HG02571 (cell line): ENCODE data around the gene MT1X.

Source experiments
- ATAC-seq: cut with Tn5 transposase; IDR thresholded peaks from one replicate; pipeline ENCODE4 v1.9.1; 2021; ENCODE audit warnings: mild to moderate bottlenecking, moderate library complexity; ENCODE audit not compliant: unreplicated experiment

MT1X gene

DNA sequence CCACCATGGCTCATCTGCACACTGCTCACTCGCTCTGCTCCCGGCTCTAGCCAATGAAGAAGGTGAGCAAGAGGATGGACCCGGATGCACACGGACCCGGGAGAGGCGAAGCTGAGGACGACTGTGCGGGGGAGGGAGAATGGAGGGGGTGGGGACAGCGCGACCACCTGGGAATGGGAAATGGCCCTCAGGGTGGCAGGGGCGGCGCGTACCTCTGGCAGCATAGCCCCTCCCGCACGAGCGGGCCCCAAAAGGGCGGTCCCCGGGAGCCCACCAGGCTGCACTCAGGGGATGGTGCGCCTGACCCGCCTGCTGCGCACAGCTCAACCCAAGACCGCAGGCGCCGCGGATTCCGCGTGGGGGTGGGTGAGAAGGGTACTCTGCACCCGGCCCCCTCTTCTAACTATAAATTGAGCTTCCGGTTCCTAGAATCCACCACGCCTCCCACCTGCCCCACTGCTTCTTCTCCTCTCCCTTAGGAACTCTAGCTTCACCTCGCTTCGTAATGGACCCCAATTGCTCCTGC, 6.5 kb upstream of the MT1X start:
- no peak for ATAC-seq

DNA sequence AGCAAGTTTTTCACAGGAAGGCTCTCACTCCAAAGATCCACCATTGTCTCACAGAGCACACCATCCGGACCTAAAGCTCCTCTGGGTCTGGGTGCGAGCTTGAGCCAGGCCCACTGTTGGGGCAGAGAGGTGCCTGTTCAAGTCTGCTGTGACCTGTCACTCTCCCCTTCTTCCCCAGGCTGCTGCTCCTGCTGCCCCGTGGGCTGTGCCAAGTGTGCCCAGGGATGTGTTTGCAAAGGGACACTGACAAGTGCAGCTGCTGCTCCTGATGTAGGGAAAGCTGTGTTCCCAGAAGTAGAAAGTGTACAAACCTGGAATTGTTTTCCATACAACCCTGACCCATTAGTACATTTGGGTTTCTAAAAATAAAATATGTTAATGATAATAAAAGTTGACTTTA, 4.8 kb upstream of the MT1X start:
- no peak for ATAC-seq

- no peak for ATAC-seq
Observed at GRCh38 chr16:56679078-56679730, 3.1 kb upstream of the MT1X start.

DNA sequence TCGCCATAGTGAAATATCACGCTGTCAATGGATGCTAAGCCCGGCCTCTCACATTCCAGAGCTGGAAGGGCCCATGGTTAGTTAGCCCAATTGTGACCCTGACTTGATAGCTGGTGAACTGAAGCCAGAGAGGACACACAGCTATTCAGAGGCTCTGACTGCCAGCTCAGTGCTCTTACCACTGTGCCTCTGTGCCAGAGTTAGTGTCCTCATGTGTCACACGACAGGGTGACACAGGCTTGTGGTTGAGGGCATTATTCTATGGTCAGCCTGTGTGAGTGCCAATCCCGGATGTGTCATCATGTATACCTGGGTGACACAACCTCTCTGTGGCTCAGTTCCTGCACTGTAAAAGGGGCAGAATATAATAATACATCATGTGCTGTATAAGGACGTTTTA, 2.5 kb upstream of the MT1X start:
- ATAC-seq: no peak

DNA sequence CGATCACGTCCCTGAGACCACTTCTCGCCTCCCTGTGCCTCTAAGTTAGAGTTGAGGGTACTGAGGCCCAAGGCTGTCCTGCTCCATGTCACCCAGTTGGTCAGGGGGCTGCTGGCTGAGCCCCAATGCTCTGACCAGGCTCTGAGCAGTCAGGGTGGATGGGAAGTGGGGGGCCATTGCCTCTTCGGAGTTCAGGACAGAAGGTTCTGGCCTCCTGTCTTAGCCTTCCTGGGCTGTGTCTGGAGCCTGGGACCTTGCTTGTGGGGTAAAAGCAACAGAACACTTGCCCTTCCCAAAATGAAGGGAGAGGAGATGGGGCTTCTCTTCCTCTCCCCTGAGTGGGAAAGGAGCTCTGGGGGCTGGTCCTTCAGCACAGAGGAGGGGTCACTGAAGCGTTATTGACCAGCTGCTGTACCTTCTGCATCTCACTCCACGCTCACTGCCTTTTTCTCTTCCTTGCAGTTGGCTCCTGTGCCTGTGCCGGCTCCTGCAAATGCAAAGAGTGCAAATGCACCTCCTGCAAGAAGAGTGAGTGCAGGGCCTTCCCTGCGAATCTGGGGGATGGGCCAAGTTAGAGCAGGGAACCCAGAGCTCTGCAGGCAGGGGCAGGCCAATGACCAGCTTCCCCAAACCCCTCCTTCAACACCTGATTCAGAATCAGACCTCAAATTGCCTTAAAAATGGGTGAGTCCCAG, 580 bp downstream of the MT1X start:
- no peak for ATAC-seq

DNA sequence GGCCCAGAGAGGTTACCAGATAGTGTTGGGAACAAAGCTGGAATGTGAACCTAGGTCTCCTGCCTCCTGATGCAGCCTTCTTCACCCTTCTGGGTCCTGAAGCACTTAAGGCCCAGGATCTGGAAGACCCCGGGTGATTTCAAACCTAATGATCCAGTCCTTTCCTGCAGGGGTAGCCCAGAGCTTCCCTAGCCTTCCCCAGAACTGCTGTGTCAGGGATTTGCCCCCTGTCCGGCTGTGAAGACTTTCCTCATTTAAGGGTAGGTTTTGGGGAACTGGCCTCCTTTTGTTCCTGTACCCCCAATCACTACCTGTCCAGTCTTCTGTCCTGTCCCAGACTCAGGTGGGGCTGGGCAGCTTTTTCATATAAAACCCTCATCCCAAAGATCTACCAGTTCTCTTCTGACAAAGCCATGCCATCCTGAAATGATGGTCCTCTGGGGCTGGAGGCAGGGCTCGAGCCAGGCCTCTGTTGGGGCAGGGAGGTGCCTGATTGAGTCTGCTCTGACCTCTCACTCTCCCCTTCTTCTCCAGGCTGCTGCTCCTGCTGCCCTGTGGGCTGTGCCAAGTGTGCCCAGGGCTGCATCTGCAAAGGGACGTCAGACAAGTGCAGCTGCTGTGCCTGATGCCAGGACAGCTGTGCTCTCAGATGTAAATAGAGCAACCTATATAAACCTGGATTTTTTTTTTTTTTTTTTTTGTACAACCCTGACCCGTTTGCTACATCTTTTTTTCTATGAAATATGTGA, 1.3 kb downstream of the MT1X start:
- ATAC-seq: no peak

DNA sequence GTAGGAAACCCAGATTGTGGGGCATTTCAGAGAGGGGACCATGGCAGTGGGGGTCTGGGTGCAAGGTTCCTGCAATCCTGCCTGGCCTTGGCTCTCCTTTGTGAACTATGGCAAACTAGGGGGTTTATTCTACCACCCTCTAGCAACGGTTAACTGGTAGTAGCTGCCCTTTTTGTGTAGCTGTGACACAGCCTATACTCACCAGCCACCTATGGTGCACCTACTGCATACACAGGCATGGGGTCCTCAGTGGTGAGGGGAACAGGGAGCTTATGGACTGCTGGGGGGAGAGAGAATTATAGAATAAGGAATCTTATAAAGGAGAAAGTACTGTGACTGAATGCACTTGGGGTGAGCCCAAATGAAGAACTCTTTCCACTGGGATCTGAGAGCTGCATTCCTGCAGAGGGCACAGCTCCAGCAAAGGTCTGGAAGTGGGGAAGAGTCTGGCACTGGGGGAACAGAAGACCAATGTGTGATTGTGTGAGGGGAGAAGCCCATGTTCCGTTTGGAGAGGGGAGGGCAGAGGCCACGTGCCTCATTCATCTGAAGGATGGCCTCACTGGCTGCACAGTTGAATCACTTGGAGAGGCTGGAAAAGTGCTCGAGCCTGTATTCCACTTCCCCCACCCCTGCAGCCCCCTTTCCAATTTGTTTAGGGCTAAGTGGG, 2.1 kb downstream of the MT1X start:
- no peak for ATAC-seq

- no peak for ATAC-seq
Observed at GRCh38 chr16:56684926-56685590, 2.8 kb downstream of the MT1X start.

DNA sequence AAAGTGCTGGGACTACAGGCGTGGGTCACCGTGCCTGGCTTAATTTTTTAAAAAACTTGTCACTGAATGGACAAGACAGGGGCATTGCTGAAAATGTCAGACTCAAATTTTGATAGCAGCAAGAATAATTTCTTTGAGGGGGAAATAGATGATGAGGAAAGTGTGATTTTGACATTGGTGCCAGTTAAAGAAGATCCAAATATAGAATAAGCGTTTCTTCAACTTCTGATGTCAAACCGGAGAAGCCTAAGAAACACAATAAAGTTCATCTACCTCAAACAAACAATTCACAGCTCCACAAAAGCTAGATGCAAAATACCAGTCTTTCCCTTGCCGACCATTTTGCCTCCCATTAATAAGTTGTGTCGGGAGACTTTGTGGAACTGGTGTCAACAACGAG, 4.5 kb downstream of the MT1X start:
- no peak for ATAC-seq

- no peak for ATAC-seq
Observed at GRCh38 chr16:56688762-56689161, 6.5 kb downstream of the MT1X start.

GRCh38 chr16:56689171-56689570, 6.9 kb downstream of the MT1X start:
- no peak for ATAC-seq

- ATAC-seq: no peak
Observed at GRCh38 chr16:56690420-56691122, 8.3 kb downstream of the MT1X start.

DNA sequence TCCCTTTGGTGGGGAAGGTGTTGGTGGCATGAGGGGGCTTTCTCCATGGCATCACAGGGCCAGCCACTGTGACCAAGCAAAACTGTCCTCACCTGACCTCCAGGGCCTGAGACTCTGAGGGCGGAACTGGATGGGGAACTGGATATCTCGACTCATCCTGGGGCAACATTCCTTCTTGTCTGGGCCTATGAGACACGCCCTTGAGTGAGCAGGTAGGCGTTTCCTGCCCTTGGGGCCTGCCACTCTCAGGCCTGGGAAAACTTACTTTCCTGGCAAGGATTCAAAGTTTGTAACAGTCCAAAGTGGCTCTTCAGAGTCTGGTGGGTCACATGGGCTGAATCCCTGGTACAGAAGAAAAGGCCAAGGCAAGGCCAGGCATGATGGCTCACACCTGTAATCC, 9.6 kb downstream of the MT1X start:
- ATAC-seq: no peak

- ATAC-seq: no peak
Observed at GRCh38 chr16:56695246-56695645, 13.0 kb downstream of the MT1X start.

- no peak for ATAC-seq
Observed at GRCh38 chr16:56697456-56698155, 15.3 kb downstream of the MT1X start.

- no peak for ATAC-seq
Observed at GRCh38 chr16:56700195-56700594, 17.9 kb downstream of the MT1X start.

- ATAC-seq: no peak
Observed at GRCh38 chr16:56700631-56701030, 18.4 kb downstream of the MT1X start.

DNA sequence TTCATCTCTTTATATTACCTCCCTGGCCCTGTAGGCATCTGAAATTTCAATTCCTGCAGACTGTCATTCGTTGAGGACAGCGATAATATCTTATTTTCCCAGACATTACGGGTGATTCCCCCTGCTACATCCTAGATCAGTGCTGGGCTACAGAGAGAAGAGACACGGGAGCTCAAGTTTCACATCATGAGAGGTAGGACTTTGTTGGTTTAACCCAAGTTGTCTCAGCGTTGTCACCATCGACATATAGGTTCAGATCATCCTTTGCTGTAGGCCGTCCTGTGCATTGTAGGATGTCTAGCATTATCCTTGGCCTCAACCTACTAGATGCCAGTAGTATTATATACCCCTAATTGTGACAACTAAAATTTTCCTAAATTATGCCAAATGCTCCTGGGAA, 19.3 kb downstream of the MT1X start:
- ATAC-seq: no peak

DNA sequence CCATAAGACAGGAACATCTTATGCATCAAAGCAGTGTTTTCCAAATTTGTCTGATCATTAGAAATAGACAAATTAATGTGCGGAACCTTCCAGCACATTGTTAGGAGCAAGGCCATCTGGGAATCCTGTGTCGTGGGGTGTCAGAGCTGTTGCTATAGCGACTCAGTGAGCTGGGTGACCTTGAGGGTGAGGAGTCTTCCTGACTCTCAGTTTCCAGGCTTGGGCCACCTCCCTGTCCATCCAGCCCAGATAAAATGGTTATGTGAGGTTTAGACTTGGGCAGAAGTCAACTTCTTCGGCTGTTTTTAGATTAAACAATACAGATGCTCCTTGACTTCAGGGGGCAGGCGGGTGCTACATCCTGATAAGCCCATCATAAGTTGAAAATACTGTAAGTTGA, 20.6 kb downstream of the MT1X start:
- ATAC-seq: no peak
